ENCODE results near the gene PLAGL1. TPM values are rescaled to one million over a fixed set of nuclear protein-coding genes. Genes with fewer than 3 reads are reported as not detected.

The PLAGL1 gene
- total RNA-seq, 1 experiment from 2014 or later, result 24.3 TPM

DNA sequence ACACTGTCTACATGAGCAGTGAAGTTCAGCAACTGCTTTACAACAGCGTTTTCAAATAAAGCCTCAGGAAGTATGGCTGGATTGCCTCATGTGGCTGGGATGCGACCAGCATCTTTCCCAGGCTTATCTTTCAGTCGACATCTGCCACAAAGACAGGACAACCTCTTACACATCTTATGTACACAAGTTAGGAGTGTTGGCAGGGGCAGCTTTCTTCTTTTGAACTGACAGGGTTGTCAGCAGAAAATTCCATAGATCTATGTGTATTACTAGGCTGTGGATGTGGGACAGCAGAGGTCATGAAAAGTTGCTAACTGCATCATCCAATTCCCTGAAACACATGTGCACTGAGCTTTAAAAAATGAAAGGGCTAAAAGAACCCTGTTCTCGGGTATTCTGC is 48.1 kb downstream of the PLAGL1 start:
- H3K27ac ChIP-seq (ENCODE audit: low read length), result no peak overlapping the region
- ChIA-PET POLR2A (no interaction called here), CTCF (interaction anchor here (0.7 kb wide), 1 partner anchor 20 kb away, joined by 4 read pairs; no protein-coding TSS in a partner anchor)
- no peaks in the 10 kb centered on the region for H3K36me3 ChIP-seq (ENCODE audit: control insufficient read depth, insufficient read depth, low read length)
- no peaks in the 10 kb centered on the region for H3K4me1 ChIP-seq (ENCODE audit: control insufficient read depth, insufficient read depth, low read length)
- H3K27me3 ChIP-seq (ENCODE audit: control insufficient read depth, insufficient read depth, low read length), result peaks cover 2% of the 10 kb centered on the region; the same call in 1 of the 2 replicates
- no peaks in the 10 kb centered on the region for H3K9me3 ChIP-seq (ENCODE audit: control insufficient read depth, insufficient read depth, low read depth, low read length)
- TF ChIP-seq TCF7L2 (IDR thresholded peaks at IDR 0.05; ENCODE audit: low read depth, low read length), result no peak
- no peak for TF ChIP-seq REST (IDR thresholded peaks at IDR 0.05; ENCODE audit: insufficient read depth in 1 of 2, low read depth in 2 of 2, low read length in 1 of 2)
- BruUV-seq (replicated peaks), result no TSS peak
- in situ Hi-C loops (cut with HindIII; ENCODE audit: low pct_unique_long_range_greater_than_20kb, low sequenced_read_pairs), result no loop called here
- no peak overlapping the region for H3K4me3 ChIP-seq (ENCODE audit: low read depth in 2 of 2, low read length in 2 of 2)
- DNase-seq (ENCODE audit: low read depth, low spot score) (no peak), ATAC-seq (no peak)
- intact Hi-C loops (cut with micrococcal nuclease; ENCODE audit: unreplicated experiment), result no loop called here

DNA sequence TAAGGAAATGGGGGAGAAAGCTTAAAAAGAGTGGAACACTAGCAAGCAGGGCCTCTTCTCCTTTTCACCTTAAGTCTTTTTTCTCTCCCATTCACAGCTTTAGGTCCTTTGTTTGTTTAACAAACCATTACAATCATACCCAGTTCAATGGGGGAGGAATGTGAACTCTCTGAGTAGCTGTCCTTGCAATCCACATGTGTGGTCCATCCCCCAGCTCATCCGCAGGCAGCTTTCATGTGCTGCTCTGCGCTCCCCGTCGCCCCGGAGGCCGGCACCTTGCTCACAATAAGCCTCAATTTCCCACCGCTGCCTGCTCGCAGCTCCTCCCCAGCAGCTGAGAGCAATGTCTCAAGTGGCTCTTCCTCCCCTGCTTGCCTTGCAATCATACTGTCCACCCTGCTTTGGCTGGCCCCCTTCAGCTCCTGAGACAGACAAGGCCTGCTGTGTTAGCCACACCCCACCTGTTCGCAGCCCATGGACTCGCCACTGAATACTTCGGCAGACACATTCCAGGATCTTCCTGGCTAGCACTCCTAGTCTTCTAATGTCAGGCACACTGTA is 49.1 kb downstream of the PLAGL1 start:
- in situ Hi-C loops (cut with HindIII; ENCODE audit: low pct_unique_long_range_greater_than_20kb, low sequenced_read_pairs), result no loop called here
- BruUV-seq (replicated peaks), result no TSS peak

More for the DNA sequence above, 49.1 kb downstream of the PLAGL1 start:
- no peak overlapping the region for H3K27ac ChIP-seq (ENCODE audit: low read length)
- CTCF ChIA-PET, result interaction anchor here (1.0 kb wide), 1 partner anchor 17 kb away, joined by 3 read pairs; no protein-coding TSS in a partner anchor
- TF ChIP-seq REST (IDR thresholded peaks at IDR 0.05; ENCODE audit: insufficient read depth in 1 of 2, low read depth in 2 of 2, low read length in 1 of 2), result no peak
- no peak for TF ChIP-seq SIN3A (IDR thresholded peaks at IDR 0.05; ENCODE audit: borderline replicate concordance, insufficient read depth, low read depth, low read length)
- TF ChIP-seq TCF7L2 (IDR thresholded peaks at IDR 0.05; ENCODE audit: low read depth, low read length), result no peak
- no peak for TF ChIP-seq POLR2AphosphoS5 (IDR thresholded peaks at IDR 0.05; ENCODE audit: low read depth, low read length)
- TF ChIP-seq CTCF (IDR thresholded peaks at IDR 0.05), result no peak
- ATAC-seq, result no peak
- H3K9me3 ChIP-seq (ENCODE audit: control insufficient read depth, insufficient read depth, low read depth, low read length), result no peaks in the 10 kb centered on the region
- H3K4me3 ChIP-seq (ENCODE audit: low read depth in 2 of 2, low read length in 2 of 2), result no peak overlapping the region
- peaks cover 2% of the 10 kb centered on the region; the same call in 1 of the 2 replicates for H3K27me3 ChIP-seq (ENCODE audit: control insufficient read depth, insufficient read depth, low read length)
- DNase-seq (ENCODE audit: low read depth, low spot score), result no peak
- POLR2A ChIA-PET, result no interaction called here
- intact Hi-C loops (cut with micrococcal nuclease; ENCODE audit: unreplicated experiment), result no loop called here
- H3K4me1 ChIP-seq (ENCODE audit: control insufficient read depth, insufficient read depth, low read length), result no peaks in the 10 kb centered on the region
- H3K36me3 ChIP-seq (ENCODE audit: control insufficient read depth, insufficient read depth, low read length), result no peaks in the 10 kb centered on the region
